ENCODE results near the gene SDF2. TPM values are rescaled to one million over a fixed set of nuclear protein-coding genes. Genes with fewer than 3 reads are reported as not detected.

The SDF2 gene
- total and polyA plus RNA-seq, 9 of the 15 experiments (the other 6 are each of a cell fraction or from before 2014, with no cell fraction given): 41.2 to 132 (median 65.6) TPM

DNA sequence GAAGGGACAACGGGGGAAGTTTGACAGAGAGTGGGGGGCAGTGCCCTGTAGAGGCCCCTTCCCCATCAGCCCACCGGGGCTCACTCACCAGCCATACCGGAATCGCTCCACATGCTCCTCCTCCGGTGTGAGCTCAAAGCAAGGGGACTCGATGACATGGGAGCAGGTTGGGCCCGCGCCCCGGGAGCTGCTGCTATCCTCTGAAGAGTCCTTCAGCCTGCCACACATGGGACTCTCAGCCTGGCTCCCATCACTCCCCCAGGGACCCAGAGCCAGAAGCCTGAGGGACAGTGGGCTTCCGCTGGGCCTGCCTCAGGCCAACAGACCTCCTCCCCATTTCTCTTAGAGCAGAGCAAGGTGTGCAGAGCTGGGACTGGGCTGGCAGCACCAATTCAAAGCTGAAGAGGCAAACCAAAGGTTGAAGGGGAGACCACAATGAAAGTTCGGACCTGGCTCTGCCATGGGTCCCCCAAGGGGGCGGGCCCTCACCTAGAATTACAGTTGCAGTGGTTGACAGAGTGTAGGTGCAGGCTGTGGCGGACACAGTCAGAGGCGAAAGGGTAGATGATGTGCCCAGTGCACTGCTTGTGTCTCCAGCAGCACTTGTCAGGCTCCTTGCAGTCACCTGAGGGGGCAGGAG is 42.6 kb upstream of the SDF2 start:
- H3K79me2 ChIP-seq (ENCODE audit: control insufficient read depth, insufficient read depth, low read length): no peaks in the 10 kb centered on the region
- ChIA-PET POLR2A (interaction anchor here (0.6 to 4.0 kb wide), 12 partner anchors 9 to 67 kb away, joined by 3 to 27 read pairs (median 4); partner anchors contain the start of genes RPL23A, SDF2 and SUPT6H), CTCF (ENCODE audit: low intra/inter-chr PET ratio) (no interaction called here)
- H3K27ac ChIP-seq (ENCODE audit: extremely low read depth, low read depth, low read length): no peak overlapping the region
- no TSS peak for BruUV-seq (replicated peaks)
- no peak overlapping the region for H3K4me2 ChIP-seq (ENCODE audit: insufficient read depth, low read length)
- no peaks in the 10 kb centered on the region; the same call in 1 of the 2 replicates for H4K20me1 ChIP-seq (replicated peaks; ENCODE audit: control insufficient read depth, insufficient read depth, low read length)
- H3K9me1 ChIP-seq (ENCODE audit: control insufficient read depth, insufficient read depth, low read length): no peaks in the 10 kb centered on the region
- no peak overlapping the region for H2AFZ ChIP-seq (ENCODE audit: low read depth, low read length)
- 92% methylated on average over 14 of the region's 14 CpGs for WGBS (ENCODE audit: insufficient coverage, low coverage, missing lambda C conversion rate)
- intact Hi-C loops (cut with micrococcal nuclease) (no loop called here), in situ Hi-C loops (cut with MboI) (no loop called here)
- H3K27me3 ChIP-seq (ENCODE audit: control insufficient read depth in 2 of 2, insufficient read depth in 2 of 2, low read length in 2 of 2): no peaks in the 10 kb centered on the region
- DNase-seq (ENCODE audit: extremely low read depth in 1 of 4, low spot score in 3 of 4) (peak in 1 of 4 experiments; percentile 15), ATAC-seq (no peak), FAIRE-seq (no peak)
- TF ChIP-seq, protein P1, sequence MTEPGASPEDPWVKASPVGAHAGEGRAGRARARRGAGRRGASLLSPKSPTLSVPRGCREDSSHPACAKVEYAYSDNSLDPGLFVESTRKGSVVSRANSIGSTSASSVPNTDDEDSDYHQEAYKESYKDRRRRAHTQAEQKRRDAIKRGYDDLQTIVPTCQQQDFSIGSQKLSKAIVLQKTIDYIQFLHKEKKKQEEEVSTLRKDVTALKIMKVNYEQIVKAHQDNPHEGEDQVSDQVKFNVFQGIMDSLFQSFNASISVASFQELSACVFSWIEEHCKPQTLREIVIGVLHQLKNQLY (CRISPR knock-in tag; conservative IDR thresholded peaks at IDR 0.05): no peak
- TF ChIP-seq MXI1 (IDR thresholded peaks at IDR 0.05; ENCODE audit: low read depth, low read length) (no peak), RAD21 (CRISPR knock-in tag; conservative IDR thresholded peaks at IDR 0.05 in 1 of 2, IDR thresholded peaks at IDR 0.05 in 1 of 2) (no peak), ZNF586 (CRISPR knock-in tag; conservative IDR thresholded peaks at IDR 0.05) (no peak), EHMT2 (IDR thresholded peaks at IDR 0.05) (no peak), RBM14 (IDR thresholded peaks at IDR 0.05; ENCODE audit: borderline replicate concordance, insufficient read depth, low read depth, low read length) (no peak), POLR2G (IDR thresholded peaks at IDR 0.05; ENCODE audit: low read depth, low read length) (peak; percentile 59; the same call in 1 of the 2 replicates), ZNF57 (CRISPR knock-in tag; IDR thresholded peaks at IDR 0.05) (no peak)
- H3K4me3 ChIP-seq: no peak overlapping the region
- peaks cover 2 to 10% of the 10 kb centered on the region in 2 experiments; a peak in 3 of 5 replicates for H3K4me1 ChIP-seq (replicated peaks in 1 of 2; ENCODE audit: control insufficient read depth in 2 of 2, insufficient read depth in 2 of 2, low read length in 2 of 2)
- peak overlapping the region in 1 of 2 experiments; percentile 39; a peak in 2 of 4 replicates for H3K9ac ChIP-seq (ENCODE audit: insufficient read depth in 1 of 2, low read depth in 2 of 2, low read length in 2 of 2)
- no peaks in the 10 kb centered on the region for H3K9me3 ChIP-seq (replicated peaks; ENCODE audit: control insufficient read depth, insufficient read depth, low read depth, low read length)
- H3K36me3 ChIP-seq (ENCODE audit: control insufficient read depth, insufficient read depth, low read length): peaks cover 59% of the 10 kb centered on the region
